ENCODE results near the gene PLEKHG4.

Gene PLEKHG4

DNA sequence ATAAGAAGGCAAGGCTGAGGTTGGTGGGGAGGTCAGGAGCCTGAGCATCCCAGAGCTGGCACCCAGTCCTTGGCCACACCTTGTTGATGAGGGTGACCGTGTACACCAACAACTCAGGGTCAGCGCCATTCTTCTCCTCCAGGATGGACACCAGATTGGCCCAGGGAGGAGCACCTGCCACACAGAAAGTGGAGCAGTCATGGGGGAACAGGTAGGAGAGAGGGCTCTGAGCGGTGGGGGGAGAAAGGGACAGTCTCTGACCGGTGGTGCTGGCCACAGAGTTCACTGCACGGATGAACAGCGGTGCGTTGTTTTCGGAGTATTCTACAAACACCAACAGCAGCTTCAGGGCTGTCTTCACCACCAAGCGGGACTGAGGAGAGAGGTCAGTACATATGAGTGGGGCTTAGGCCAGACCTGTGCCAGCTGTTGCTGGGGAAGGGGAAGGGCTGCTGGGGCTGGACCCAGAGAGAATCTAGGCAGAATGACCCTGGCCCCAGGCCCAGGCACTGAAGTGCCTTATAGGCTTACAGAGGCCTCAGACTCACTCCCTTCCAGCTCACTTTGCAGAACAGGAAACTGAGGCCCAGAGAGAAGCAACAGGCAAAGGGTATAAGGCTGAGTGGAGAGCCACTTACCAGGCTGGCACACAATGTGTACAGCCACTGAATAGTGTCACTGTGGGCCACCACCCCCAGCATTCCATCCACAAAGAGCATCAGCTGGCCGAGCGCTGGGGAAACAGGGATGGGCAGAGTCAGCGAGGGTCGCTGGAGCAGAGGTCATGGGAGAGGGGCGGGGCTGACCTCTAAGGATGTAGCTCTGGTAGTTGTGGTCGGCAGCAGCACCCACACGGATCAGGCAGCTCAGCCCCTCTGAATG is 41.7 kb upstream of the PLEKHG4 start:
- H3K9me3 ChIP-seq (ENCODE audit: control insufficient read depth in 2 of 2, low read length in 2 of 2): no peaks in the 10 kb centered on the region
- H3K9ac ChIP-seq (ENCODE audit: low read depth in 1 of 2, low read length in 2 of 2): no peak overlapping the region
- H3K4me3 ChIP-seq (ENCODE audit: low read length in 2 of 2): no peak overlapping the region
- H3K36me3 ChIP-seq (ENCODE audit: control insufficient read depth in 2 of 2, insufficient read depth in 2 of 2, low read length in 2 of 2): peaks cover 37 to 55% of the 10 kb centered on the region in 2 donors
- H3K27ac ChIP-seq (ENCODE audit: low read depth in 2 of 2, low read length in 2 of 2): no peak overlapping the region
- H3K4me1 ChIP-seq (ENCODE audit: control insufficient read depth in 2 of 2, insufficient read depth in 2 of 2, low read length in 2 of 2): peaks cover 20 to 23% of the 10 kb centered on the region in 2 donors
- no peaks in the 10 kb centered on the region for H3K27me3 ChIP-seq (ENCODE audit: control insufficient read depth in 2 of 2, insufficient read depth in 2 of 2, low read length in 2 of 2)

DNA sequence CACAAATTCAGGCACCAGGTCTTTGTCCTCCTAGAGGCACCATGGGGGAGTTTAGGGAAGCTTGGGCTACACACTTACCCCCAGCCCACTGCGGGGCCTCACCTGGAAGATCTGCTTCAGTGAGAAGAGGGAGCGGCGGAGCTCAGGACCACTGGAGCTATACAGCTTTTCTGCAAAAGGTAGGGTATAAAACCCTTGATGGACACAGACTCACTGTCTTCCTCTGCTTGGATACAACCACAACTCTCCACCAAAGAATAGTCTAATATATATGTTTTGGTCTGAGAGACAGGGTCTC is 41.1 kb upstream of the PLEKHG4 start:
- H3K4me3 ChIP-seq (ENCODE audit: low read length in 2 of 2): no peak overlapping the region
- H3K36me3 ChIP-seq (ENCODE audit: control insufficient read depth in 2 of 2, insufficient read depth in 2 of 2, low read length in 2 of 2): peaks cover 36 to 55% of the 10 kb centered on the region in 2 donors

DNA sequence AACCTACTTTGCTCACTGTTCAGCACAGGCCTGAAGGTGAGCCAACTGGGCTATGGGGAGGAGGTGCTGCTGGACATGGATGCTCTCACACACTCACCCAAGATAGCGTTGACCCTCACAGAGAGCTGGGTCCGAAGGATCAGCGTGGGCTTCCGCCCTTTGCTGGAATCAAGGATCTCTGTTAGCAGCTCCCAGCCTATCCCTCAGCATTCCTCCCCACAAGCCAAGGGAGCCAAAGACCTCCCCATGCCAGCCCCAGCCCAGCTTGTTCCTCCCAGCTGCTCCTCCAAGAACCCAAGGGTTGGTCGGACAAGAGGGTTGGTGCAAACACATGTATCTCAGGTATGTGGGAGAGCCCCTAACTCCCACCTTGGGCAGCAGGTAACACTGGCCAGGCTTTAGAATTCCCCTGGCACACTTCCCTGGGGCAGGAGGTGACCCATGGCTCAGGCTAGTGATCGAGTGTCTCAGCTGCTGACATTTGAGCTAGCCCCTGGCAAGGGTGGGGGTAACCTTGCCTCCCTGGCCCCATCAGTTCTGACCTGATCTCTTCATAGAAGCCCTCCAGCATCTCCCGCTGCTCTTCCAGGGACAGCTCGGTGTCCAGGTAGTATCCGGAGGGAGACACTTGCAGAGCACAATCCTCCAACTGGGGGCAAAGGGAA is 40.4 kb upstream of the PLEKHG4 start:
- Histone ChIP-seq H3K27ac (ENCODE audit: low read depth in 2 of 2, low read length in 2 of 2) (no peak overlapping the region), H3K4me3 (ENCODE audit: low read length in 2 of 2) (no peak overlapping the region), H3K27me3 (ENCODE audit: control insufficient read depth in 2 of 2, insufficient read depth in 2 of 2, low read length in 2 of 2) (no peaks in the 10 kb centered on the region), H3K36me3 (ENCODE audit: control insufficient read depth in 2 of 2, insufficient read depth in 2 of 2, low read length in 2 of 2) (peaks cover 32 to 49% of the 10 kb centered on the region in 2 donors), H3K9me3 (ENCODE audit: control insufficient read depth in 2 of 2, low read length in 2 of 2) (no peaks in the 10 kb centered on the region), H3K4me1 (ENCODE audit: control insufficient read depth in 2 of 2, insufficient read depth in 2 of 2, low read length in 2 of 2) (peaks cover 26 to 29% of the 10 kb centered on the region in 2 donors), H3K9ac (ENCODE audit: low read depth in 1 of 2, low read length in 2 of 2) (no peak overlapping the region)

More for the DNA sequence above, 41.1 kb upstream of the PLEKHG4 start:
- Histone ChIP-seq H3K27ac (ENCODE audit: low read depth in 2 of 2, low read length in 2 of 2) (no peak overlapping the region), H3K27me3 (ENCODE audit: control insufficient read depth in 2 of 2, insufficient read depth in 2 of 2, low read length in 2 of 2) (no peaks in the 10 kb centered on the region), H3K9me3 (ENCODE audit: control insufficient read depth in 2 of 2, low read length in 2 of 2) (no peaks in the 10 kb centered on the region), H3K4me1 (ENCODE audit: control insufficient read depth in 2 of 2, insufficient read depth in 2 of 2, low read length in 2 of 2) (peaks cover 21 to 23% of the 10 kb centered on the region in 2 donors), H3K9ac (ENCODE audit: low read depth in 1 of 2, low read length in 2 of 2) (no peak overlapping the region)

DNA sequence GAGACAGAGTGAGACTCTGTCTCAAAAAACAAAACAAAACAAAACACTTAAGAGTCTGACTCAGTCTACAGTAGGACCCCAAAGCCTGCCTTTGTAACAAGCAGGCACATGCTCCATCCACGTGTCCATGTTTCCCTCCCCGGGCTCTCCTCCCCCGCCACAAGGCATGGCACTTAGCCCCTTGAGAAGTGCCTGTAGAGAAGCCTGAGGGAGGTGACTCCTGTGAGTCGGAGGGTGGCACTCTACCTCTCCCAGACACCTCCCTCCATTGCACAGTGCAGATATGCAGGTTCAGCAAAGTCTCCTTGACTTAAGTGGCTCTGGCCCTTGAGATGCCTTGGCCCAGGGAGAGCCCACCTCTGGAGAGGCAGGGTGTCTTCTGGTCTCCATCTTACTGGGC is 38.8 kb upstream of the PLEKHG4 start:
- H3K9ac ChIP-seq (ENCODE audit: low read depth in 1 of 2, low read length in 2 of 2): peak overlapping the region in 1 of 2 donors; percentile 53
- no peaks in the 10 kb centered on the region for H3K27me3 ChIP-seq (ENCODE audit: control insufficient read depth in 2 of 2, insufficient read depth in 2 of 2, low read length in 2 of 2)
- no peaks in the 10 kb centered on the region for H3K9me3 ChIP-seq (ENCODE audit: control insufficient read depth in 2 of 2, low read length in 2 of 2)
- peak overlapping the region; percentile 95 to 97 for H3K27ac ChIP-seq (ENCODE audit: low read depth in 2 of 2, low read length in 2 of 2)
- peaks cover 40 to 44% of the 10 kb centered on the region in 2 donors for H3K4me1 ChIP-seq (ENCODE audit: control insufficient read depth in 2 of 2, insufficient read depth in 2 of 2, low read length in 2 of 2)
- peaks cover 32 to 36% of the 10 kb centered on the region in 2 donors for H3K36me3 ChIP-seq (ENCODE audit: control insufficient read depth in 2 of 2, insufficient read depth in 2 of 2, low read length in 2 of 2)
- no peak overlapping the region for H3K4me3 ChIP-seq (ENCODE audit: low read length in 2 of 2)

DNA sequence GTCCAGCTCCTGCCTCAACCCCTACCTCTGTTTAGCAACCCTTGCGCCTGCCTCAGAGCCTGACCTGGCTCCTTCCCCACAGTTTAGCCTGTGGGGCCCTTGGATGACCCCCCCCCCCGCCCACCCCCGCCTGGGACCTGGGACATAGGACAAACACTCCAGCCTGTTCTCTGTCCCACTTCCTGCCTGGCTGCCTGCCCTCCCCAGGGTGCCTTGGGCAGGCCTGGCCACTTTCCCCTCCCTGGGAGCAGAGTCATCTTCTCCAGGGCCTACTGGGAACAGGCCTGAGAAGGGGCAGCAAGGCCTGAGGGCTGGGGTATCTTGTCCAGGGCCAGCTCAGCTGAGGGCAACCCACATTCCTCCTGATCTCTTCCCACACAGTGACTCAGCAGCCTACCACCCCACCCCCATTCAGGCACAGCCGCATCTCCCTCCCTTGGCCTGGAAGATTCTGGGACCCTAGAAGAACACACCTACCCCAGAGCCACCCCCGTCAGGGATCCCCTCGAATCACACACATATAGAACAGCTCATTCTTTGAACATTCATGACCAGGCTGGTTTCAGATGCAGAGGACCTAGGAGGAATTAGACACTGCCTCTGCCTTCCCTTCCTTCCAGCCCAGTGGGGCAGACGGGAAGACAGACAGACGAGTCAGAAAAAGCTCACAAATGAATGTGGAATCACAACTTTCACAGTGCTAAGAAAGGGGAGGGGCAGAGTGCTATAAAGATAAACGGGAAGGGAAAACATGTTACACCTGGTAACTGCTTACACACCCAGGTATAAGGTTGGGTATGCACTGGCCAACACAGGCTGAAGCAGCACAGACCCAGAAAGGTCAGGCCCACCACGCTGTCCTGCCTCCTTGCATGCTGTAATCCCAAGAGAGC is 38.1 kb upstream of the PLEKHG4 start:
- Histone ChIP-seq H3K4me1 (ENCODE audit: control insufficient read depth in 2 of 2, insufficient read depth in 2 of 2, low read length in 2 of 2) (peaks cover 45 to 48% of the 10 kb centered on the region in 2 donors), H3K9ac (ENCODE audit: low read depth in 1 of 2, low read length in 2 of 2) (peak overlapping the region; percentile 66 to 69), H3K4me3 (ENCODE audit: low read length in 2 of 2) (peak overlapping the region in 1 of 2 donors; percentile 53), H3K27ac (ENCODE audit: low read depth in 2 of 2, low read length in 2 of 2) (peak overlapping the region; percentile 95 to 97), H3K27me3 (ENCODE audit: control insufficient read depth in 2 of 2, insufficient read depth in 2 of 2, low read length in 2 of 2) (no peaks in the 10 kb centered on the region), H3K9me3 (ENCODE audit: control insufficient read depth in 2 of 2, low read length in 2 of 2) (no peaks in the 10 kb centered on the region), H3K36me3 (ENCODE audit: control insufficient read depth in 2 of 2, insufficient read depth in 2 of 2, low read length in 2 of 2) (peaks cover 26 to 30% of the 10 kb centered on the region in 2 donors)

DNA sequence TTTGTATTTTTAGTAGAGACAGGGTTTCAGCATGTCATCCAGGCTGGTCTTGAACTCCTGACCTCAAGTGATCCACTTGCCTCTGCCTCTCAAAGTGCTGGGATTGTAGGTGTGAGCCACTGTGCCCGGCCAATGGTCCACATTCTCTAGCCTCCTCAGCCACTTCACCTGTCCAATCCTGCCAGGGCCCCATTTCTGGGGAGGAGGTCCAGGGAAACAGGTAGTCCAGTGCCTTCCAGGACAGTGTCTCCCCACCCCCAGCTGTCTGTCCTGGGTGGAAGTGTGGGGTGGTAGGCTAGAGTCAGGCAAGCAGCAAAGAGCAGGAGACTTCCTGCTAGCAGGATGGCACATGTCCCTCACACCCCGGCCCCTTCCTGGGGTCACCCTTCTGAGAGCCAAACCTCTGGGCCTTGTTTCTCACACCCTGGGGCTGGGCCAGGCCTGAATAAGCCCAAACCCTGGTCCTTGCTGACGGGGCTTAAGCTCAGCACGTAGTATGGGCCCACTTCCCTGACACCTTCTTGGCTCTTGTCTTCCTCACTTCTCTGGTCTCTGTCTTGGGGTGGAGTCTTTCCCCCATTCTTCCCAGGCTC is 37.1 kb upstream of the PLEKHG4 start:
- Histone ChIP-seq H3K36me3 (ENCODE audit: control insufficient read depth in 2 of 2, insufficient read depth in 2 of 2, low read length in 2 of 2) (peaks cover 19 to 25% of the 10 kb centered on the region in 2 donors), H3K4me3 (ENCODE audit: low read length in 2 of 2) (no peak overlapping the region), H3K27ac (ENCODE audit: low read depth in 2 of 2, low read length in 2 of 2) (peak overlapping the region; percentile 95 to 97), H3K27me3 (ENCODE audit: control insufficient read depth in 2 of 2, insufficient read depth in 2 of 2, low read length in 2 of 2) (no peaks in the 10 kb centered on the region), H3K9ac (ENCODE audit: low read depth in 1 of 2, low read length in 2 of 2) (peak overlapping the region in 1 of 2 donors; percentile 69), H3K9me3 (ENCODE audit: control insufficient read depth in 2 of 2, low read length in 2 of 2) (no peaks in the 10 kb centered on the region), H3K4me1 (ENCODE audit: control insufficient read depth in 2 of 2, insufficient read depth in 2 of 2, low read length in 2 of 2) (peaks cover 45 to 49% of the 10 kb centered on the region in 2 donors)

DNA sequence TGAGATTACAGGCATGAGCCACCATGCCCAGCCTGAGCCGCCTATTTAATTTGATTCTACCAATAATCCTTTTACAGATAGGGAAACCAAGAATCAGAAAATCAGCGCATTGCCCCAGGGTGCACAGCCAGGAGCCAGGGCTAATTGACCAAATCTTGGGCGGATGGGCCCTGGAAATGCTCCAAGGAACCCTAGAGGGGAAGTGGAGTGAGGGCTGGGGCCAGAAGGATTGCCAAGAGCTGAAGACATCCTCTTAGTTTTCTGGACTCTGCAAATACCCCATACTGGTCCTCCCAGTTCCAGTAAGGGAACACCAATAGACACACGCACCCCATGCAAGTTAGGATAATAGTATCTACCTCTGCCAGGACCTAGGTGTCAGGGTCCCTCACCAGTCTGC is 35.9 kb upstream of the PLEKHG4 start:
- Histone ChIP-seq H3K27me3 (ENCODE audit: control insufficient read depth in 2 of 2, insufficient read depth in 2 of 2, low read length in 2 of 2) (peaks cover 0 to 3% of the 10 kb centered on the region in 2 donors), H3K9me3 (ENCODE audit: control insufficient read depth in 2 of 2, low read length in 2 of 2) (no peaks in the 10 kb centered on the region), H3K4me3 (ENCODE audit: low read length in 2 of 2) (no peak overlapping the region), H3K9ac (ENCODE audit: low read depth in 1 of 2, low read length in 2 of 2) (peak overlapping the region in 1 of 2 donors; percentile 30), H3K4me1 (ENCODE audit: control insufficient read depth in 2 of 2, insufficient read depth in 2 of 2, low read length in 2 of 2) (peaks cover 55% of the 10 kb centered on the region in 2 donors), H3K36me3 (ENCODE audit: control insufficient read depth in 2 of 2, insufficient read depth in 2 of 2, low read length in 2 of 2) (peaks cover 12% of the 10 kb centered on the region in 2 donors), H3K27ac (ENCODE audit: low read depth in 2 of 2, low read length in 2 of 2) (peak overlapping the region; percentile 93 to 95)

DNA sequence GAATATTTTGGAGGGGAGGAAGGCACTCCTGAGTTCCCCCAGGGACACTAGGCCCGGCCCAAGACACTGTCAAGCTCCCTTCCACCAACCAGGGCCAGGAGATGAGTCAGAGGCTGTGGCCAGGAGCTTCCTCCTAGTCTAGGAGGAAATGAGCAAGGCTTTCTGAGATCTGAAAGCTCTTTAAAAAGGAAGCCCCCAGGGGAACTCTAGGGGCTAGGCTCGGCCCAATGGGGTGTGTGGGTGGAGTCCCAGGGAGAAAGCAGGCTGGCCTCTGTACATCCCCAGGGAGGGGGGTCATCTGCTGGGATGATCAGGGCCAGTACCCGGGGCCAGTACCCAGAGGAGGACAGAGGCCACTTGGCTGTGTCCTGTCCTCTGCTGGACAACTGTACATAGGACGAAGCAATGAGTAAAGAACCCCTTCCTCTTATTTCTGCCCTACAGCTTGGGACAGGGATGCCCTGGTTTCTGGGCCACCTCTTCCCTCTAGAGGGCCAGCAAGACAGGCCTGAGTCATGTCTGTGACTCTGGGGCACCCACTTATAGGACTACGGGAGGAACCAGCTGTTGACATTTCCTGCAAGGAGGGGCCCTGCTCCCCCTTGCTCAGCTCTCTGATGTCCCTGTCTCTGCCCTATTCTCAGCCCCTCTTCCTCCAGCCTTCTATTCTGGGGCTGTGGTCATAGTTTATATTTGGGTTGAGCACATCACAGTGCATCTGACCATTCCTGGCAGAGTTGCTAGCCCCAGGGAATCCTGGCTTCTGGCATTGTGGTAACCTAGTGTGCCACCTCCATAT is 34.7 kb upstream of the PLEKHG4 start:
- Histone ChIP-seq H3K4me3 (ENCODE audit: low read length in 2 of 2) (peak overlapping the region in 1 of 2 donors; percentile 84), H3K36me3 (ENCODE audit: control insufficient read depth in 2 of 2, insufficient read depth in 2 of 2, low read length in 2 of 2) (peaks cover 1 to 2% of the 10 kb centered on the region in 2 donors), H3K9ac (ENCODE audit: low read depth in 1 of 2, low read length in 2 of 2) (peak overlapping the region; percentile 17 to 37), H3K27ac (ENCODE audit: low read depth in 2 of 2, low read length in 2 of 2) (peak overlapping the region; percentile 93 to 95), H3K27me3 (ENCODE audit: control insufficient read depth in 2 of 2, insufficient read depth in 2 of 2, low read length in 2 of 2) (peaks cover 6 to 10% of the 10 kb centered on the region in 2 donors), H3K9me3 (ENCODE audit: control insufficient read depth in 2 of 2, low read length in 2 of 2) (no peaks in the 10 kb centered on the region), H3K4me1 (ENCODE audit: control insufficient read depth in 2 of 2, insufficient read depth in 2 of 2, low read length in 2 of 2) (peaks cover 61 to 62% of the 10 kb centered on the region in 2 donors)

DNA sequence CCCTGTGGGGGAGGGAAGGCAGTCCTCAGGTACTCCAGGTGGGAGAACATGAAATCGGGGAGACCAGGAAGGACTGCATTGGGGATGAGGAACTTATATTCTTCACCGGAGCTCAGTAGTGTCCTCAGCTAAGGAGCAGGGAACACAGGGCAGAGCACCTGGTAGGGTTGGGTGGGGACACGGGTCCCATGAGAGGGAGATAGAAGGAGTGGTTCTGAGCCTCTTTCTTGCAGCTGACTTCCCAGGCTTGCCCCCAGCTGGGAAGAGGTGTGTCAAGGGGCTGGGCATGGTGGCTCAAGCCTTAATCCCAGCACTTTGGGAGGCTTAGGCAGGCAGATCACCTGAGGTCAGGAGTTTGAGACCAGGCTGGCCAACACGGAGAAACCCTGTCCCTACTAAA is 34.1 kb upstream of the PLEKHG4 start:
- no peaks in the 10 kb centered on the region for H3K36me3 ChIP-seq (ENCODE audit: control insufficient read depth in 2 of 2, insufficient read depth in 2 of 2, low read length in 2 of 2)
- H3K9me3 ChIP-seq (ENCODE audit: control insufficient read depth in 2 of 2, low read length in 2 of 2): no peaks in the 10 kb centered on the region
- peaks cover 61 to 62% of the 10 kb centered on the region in 2 donors for H3K4me1 ChIP-seq (ENCODE audit: control insufficient read depth in 2 of 2, insufficient read depth in 2 of 2, low read length in 2 of 2)
- peaks cover 12 to 16% of the 10 kb centered on the region in 2 donors for H3K27me3 ChIP-seq (ENCODE audit: control insufficient read depth in 2 of 2, insufficient read depth in 2 of 2, low read length in 2 of 2)
- peak overlapping the region; percentile 37 to 86 for H3K9ac ChIP-seq (ENCODE audit: low read depth in 1 of 2, low read length in 2 of 2)
- H3K27ac ChIP-seq (ENCODE audit: low read depth in 2 of 2, low read length in 2 of 2): peak overlapping the region; percentile 93 to 95
- peak overlapping the region in 1 of 2 donors; percentile 84 for H3K4me3 ChIP-seq (ENCODE audit: low read length in 2 of 2)
